Fibroblast of lung (primary cell): ENCODE measurements around the gene GRAMD2A. TPM values are rescaled to one million over a fixed set of nuclear protein-coding genes. Genes with fewer than 3 reads are reported as not detected.
"Not testable (repeated sequence)": the region's sequence is repeated elsewhere in the genome, so short reads cannot be mapped to it uniquely, and the experiment has no call there.

Experiments
- DNase-seq, 2 donors: peaks; one replicate each; pipeline versions ENCODE4 v3.0.0 to v3.0.0-alpha.2; 2010; ENCODE audit warnings: low read depth in 2 of 2
- H2AFZ ChIP-seq: 2 replicates; pipeline ENCODE4 v1.5.1; 2012; ENCODE audit warnings: low read length, control low read depth, inconsistent platforms
- H3K27ac ChIP-seq: 2 replicates; pipeline ENCODE4 v1.5.1; 2011; ENCODE audit warnings: low read length, control low read depth; ENCODE audit not compliant: insufficient read depth
- H3K27me3 ChIP-seq: 2 replicates; pipeline ENCODE4 v1.5.1; 2011; ENCODE audit warnings: mild to moderate bottlenecking, low read length; ENCODE audit not compliant: control insufficient read depth, insufficient read depth
- H3K36me3 ChIP-seq: 2 replicates; pipeline ENCODE4 v1.5.1; 2011; ENCODE audit warnings: low read length; ENCODE audit not compliant: control insufficient read depth, insufficient read depth
- H3K4me1 ChIP-seq: 2 replicates; pipeline ENCODE4 v1.5.1; 2011; ENCODE audit warnings: low read length; ENCODE audit not compliant: control insufficient read depth, insufficient read depth; ENCODE audit errors: extremely low read depth
- H3K4me2 ChIP-seq: 2 replicates; pipeline ENCODE4 v1.5.1; 2011; ENCODE audit warnings: low read length, control low read depth; ENCODE audit not compliant: insufficient read depth; ENCODE audit errors: extremely low read depth
- H3K4me3 ChIP-seq, 4 experiments: fragments of 200-600 bp in 1 of 4; sonication (generic) in 1 of 4; replicated peaks in 1 of 4; 2 replicates each; pipeline ENCODE4 v1.5.1; 2011 to 2016; ENCODE audit warnings: low read length in 4 of 4, low read depth in 3 of 4, mild to moderate bottlenecking in 3 of 4, control low read depth in 2 of 4, inconsistent platforms in 1 of 4, mixed read lengths in 1 of 4; ENCODE audit not compliant: insufficient read depth in 1 of 4; ENCODE audit errors: control extremely low read depth in 1 of 4
- H3K79me2 ChIP-seq: 2 replicates; pipeline ENCODE4 v1.5.1; 2012; ENCODE audit warnings: mild to moderate bottlenecking, low read length, inconsistent platforms; ENCODE audit not compliant: control insufficient read depth, insufficient read depth
- H3K9ac ChIP-seq: 2 replicates; pipeline ENCODE4 v1.5.1; 2011; ENCODE audit warnings: mild to moderate bottlenecking, low read length, control low read depth; ENCODE audit not compliant: insufficient read depth
- H3K9me3 ChIP-seq: 2 replicates; pipeline ENCODE4 v1.5.1; 2012; ENCODE audit warnings: low read depth, low read length; ENCODE audit not compliant: control insufficient read depth, insufficient read depth
- H4K20me1 ChIP-seq: 2 replicates; pipeline ENCODE4 v1.5.1; 2011; ENCODE audit warnings: low read length; ENCODE audit not compliant: control insufficient read depth, insufficient read depth; ENCODE audit errors: extremely low read depth
- CTCF ChIP-seq, 2 donors: IDR thresholded peaks in 1 of 2; conservative IDR thresholded peaks in 1 of 2; 1 replicate in 1 of 2; 2 replicates in 1 of 2; pipeline ENCODE4 v1.5.1; 2011 to 2012; ENCODE audit warnings: low read length in 2 of 2, control low read depth in 1 of 2, inconsistent platforms in 1 of 2, low read depth in 1 of 2, mild to moderate bottlenecking in 1 of 2
- EZH2 ChIP-seq: IDR thresholded peaks from 2 replicates; pipeline ENCODE4 v1.5.1; 2012; ENCODE audit warnings: low read length, control low read depth, mild to moderate bottlenecking; ENCODE audit errors: missing control alignments
- polyA plus RNA-seq, 2 donors: library from polyadenylated mRNA; depleted of rRNA in 1 of 2; stranded (reverse) in 1 of 2; unstranded in 1 of 2; fragments of >200 nt; gene quantifications; 2 replicates each; pipeline ENCODE4 v1.2.1, GENCODE V29; 2011 to 2012; ENCODE audit warnings: missing spikeins in 1 of 2
- total RNA-seq: library from RNA; depleted of rRNA; stranded (reverse); fragments of >200 nt; gene quantifications from 2 replicates; pipeline ENCODE4 v1.2.1, GENCODE V29; 2014

Gene GRAMD2A
- total and polyA plus RNA-seq, 2 donors (not counting 1 experiment from before 2014, with no cell fraction given) = 0.15 to 0.83 TPM

- H3K79me2 ChIP-seq = no peaks in the 10 kb centered on the region
- H3K9ac ChIP-seq = no peak overlapping the region
- H3K4me3 ChIP-seq = no peak overlapping the region
- no peaks in the 10 kb centered on the region for H4K20me1 ChIP-seq
- no peak overlapping the region for H3K4me2 ChIP-seq
- H2AFZ ChIP-seq = no peak overlapping the region
- no peak for DNase-seq
- no peaks in the 10 kb centered on the region for H3K36me3 ChIP-seq
- H3K9me3 ChIP-seq = no peaks in the 10 kb centered on the region
- TF ChIP-seq CTCF (conservative IDR thresholded peaks at IDR 0.05 in 1 of 2, IDR thresholded peaks at IDR 0.05 in 1 of 2; ENCODE audit: low read depth in 1 of 2, low read length in 2 of 2) = no peak
- TF ChIP-seq EZH2 = no peak
- H3K4me1 ChIP-seq = no peaks in the 10 kb centered on the region
- peaks cover 7% of the 10 kb centered on the region for H3K27me3 ChIP-seq
- H3K27ac ChIP-seq = no peak overlapping the region
Measured at GRCh38 chr15:72173864-72174550, 23.6 kb downstream of the GRAMD2A start.

GRCh38 chr15:72173401-72173800 lies 24.2 kb downstream of the GRAMD2A start:
- H3K4me1 ChIP-seq = no peaks in the 10 kb centered on the region
- DNase-seq = no peak
- H3K4me2 ChIP-seq = no peak overlapping the region
- H4K20me1 ChIP-seq = no peaks in the 10 kb centered on the region
- H3K9me3 ChIP-seq = no peaks in the 10 kb centered on the region
- H3K27me3 ChIP-seq = peaks cover 7% of the 10 kb centered on the region
- TF ChIP-seq CTCF (conservative IDR thresholded peaks at IDR 0.05 in 1 of 2, IDR thresholded peaks at IDR 0.05 in 1 of 2; ENCODE audit: low read depth in 1 of 2, low read length in 2 of 2) = no peak
- TF ChIP-seq EZH2 = no peak
- H3K36me3 ChIP-seq = no peaks in the 10 kb centered on the region
- no peak overlapping the region for H3K4me3 ChIP-seq
- no peak overlapping the region for H3K9ac ChIP-seq
- no peak overlapping the region for H3K27ac ChIP-seq
- H2AFZ ChIP-seq = no peak overlapping the region
- H3K79me2 ChIP-seq = no peaks in the 10 kb centered on the region

GRCh38 chr15:72172796-72173195 lies 24.8 kb downstream of the GRAMD2A start:
- Histone ChIP-seq H4K20me1 (no peaks in the 10 kb centered on the region), H3K9me3 (no peaks in the 10 kb centered on the region), H3K9ac (no peak overlapping the region), H3K4me2 (no peak overlapping the region), H3K36me3 (no peaks in the 10 kb centered on the region), H3K4me1 (no peaks in the 10 kb centered on the region), H3K27ac (no peak overlapping the region), H3K79me2 (no peaks in the 10 kb centered on the region), H3K27me3 (peaks cover 7% of the 10 kb centered on the region), H3K4me3 (no peak overlapping the region), H2AFZ (no peak overlapping the region)
- TF ChIP-seq EZH2 = no peak
- TF ChIP-seq CTCF (conservative IDR thresholded peaks at IDR 0.05 in 1 of 2, IDR thresholded peaks at IDR 0.05 in 1 of 2; ENCODE audit: low read depth in 1 of 2, low read length in 2 of 2) = no peak
- DNase-seq = no peak

- DNase-seq, H3K27me3 ChIP-seq, H3K9me3 ChIP-seq: not testable (repeated sequence)
Measured at GRCh38 chr15:72171978-72172377, 25.6 kb downstream of the GRAMD2A start.

More at GRCh38 chr15:72171978-72172377, 25.6 kb downstream of the GRAMD2A start:
- not testable (repeated sequence) for H4K20me1 ChIP-seq, H3K36me3 ChIP-seq, H3K79me2 ChIP-seq, H3K4me2 ChIP-seq, H2AFZ ChIP-seq, H3K4me3 ChIP-seq, H3K9ac ChIP-seq, H3K27ac ChIP-seq, H3K4me1 ChIP-seq
